ENCODE measurements around the gene RNF26. TPM values are rescaled to one million over a fixed set of nuclear protein-coding genes. Genes with fewer than 3 reads are reported as not detected.
A peak's percentile ranks its signal among the peaks of the same experiment; 100 is the strongest.

Gene RNF26
- total and polyA plus RNA-seq, 2 of the 13 experiments (the other 11 are each of a cell fraction or from before 2014, with no cell fraction given) = 11.9 to 26.3 TPM

- TF ChIP-seq ZNF318 (CRISPR knock-in tag; IDR thresholded peaks at IDR 0.05) (no peak), YEATS4 (CRISPR knock-in tag; IDR thresholded peaks at IDR 0.05; ENCODE audit: borderline replicate concordance) (peak; percentile 50; the same call in 1 of the 2 replicates), ZBTB3 (CRISPR knock-in tag; IDR thresholded peaks at IDR 0.05; ENCODE audit: borderline replicate concordance, low read depth) (no peak), ZNF687 (CRISPR knock-in tag; IDR thresholded peaks at IDR 0.05) (peak; percentile 70), KMT2A (CRISPR knock-in tag; IDR thresholded peaks at IDR 0.05) (peak; percentile 36; the same call in 1 of the 2 replicates), ZNF160 (CRISPR knock-in tag; IDR thresholded peaks at IDR 0.05) (0 out of 2 replicates have a peak, but pooled peaks have one; percentile 19), BRF2 (CRISPR knock-in tag; IDR thresholded peaks at IDR 0.05) (no peak), IKZF5 (CRISPR knock-in tag; IDR thresholded peaks at IDR 0.05) (0 out of 2 replicates have a peak, but pooled peaks have one; percentile 59), ZNF790 (CRISPR knock-in tag; IDR thresholded peaks at IDR 0.05; ENCODE audit: borderline replicate concordance) (peak; percentile 36; the same call in 1 of the 2 replicates), CREB3 (CRISPR knock-in tag; IDR thresholded peaks at IDR 0.05) (0 out of 2 replicates have a peak, but pooled peaks have one; percentile 40)
Observed at GRCh38 chr11:119339589-119340334, 5.4 kb downstream of the RNF26 start (continued).
